Glomerular endothelial cell (primary cell): ENCODE data around the gene PTPRQ. TPM values are rescaled to one million over a fixed set of nuclear protein-coding genes. Genes with fewer than 3 reads are reported as not detected.
A peak's percentile ranks its signal among the peaks of the same experiment; 100 is the strongest.

Experiments used
- DNase-seq: peaks from one replicate; pipeline ENCODE4 v3.0.0-alpha.2; 2011; ENCODE audit warnings: low read depth, low spot score; ENCODE audit errors: extremely low read depth
- total RNA-seq: library from RNA; depleted of rRNA; stranded (reverse); fragments of >200 nt; gene quantifications from 2 replicates; pipeline ENCODE4 v1.2.3, GENCODE V29; 2015

The PTPRQ gene
- total RNA-seq, 1 donor from 2014 or later = not detected

DNA sequence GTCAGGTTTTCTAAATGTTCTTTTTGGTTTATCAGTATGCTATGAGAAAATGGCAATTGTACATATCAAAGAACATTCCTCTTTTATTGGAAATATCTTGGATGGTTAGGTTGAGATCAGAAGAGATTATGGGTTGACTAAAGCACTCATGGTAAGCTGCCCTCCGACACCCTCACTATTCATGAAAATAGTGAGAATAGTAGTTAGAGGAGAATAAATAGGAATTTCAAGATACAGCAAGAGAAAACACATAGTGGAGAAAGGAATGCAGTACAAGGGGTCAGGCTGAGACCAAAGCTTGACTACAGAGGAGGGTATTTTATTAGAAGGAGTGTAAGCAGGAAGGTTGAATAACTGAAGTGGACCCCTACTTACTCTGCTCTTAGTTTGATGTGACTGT, 112.5 kb downstream of the PTPRQ start:
- DNase-seq = no peak

DNA sequence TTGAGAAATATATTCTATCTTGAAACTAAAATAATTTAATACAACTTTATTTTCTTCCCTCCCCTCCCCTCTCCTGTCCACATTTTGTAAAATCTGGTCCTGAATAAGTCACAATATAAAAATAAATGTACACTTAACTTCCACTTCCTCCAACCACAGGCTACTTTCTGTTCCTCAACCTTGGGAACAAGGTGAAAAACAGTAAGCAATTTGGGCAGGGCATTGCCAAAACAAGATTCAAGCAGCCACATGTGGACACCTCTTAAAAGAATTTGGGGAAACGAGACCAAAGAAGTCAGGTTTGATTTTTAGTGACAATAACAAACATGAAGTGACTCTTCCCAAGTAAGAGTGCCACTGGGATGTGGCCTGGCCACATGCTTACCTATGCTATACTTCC, 115.7 kb downstream of the PTPRQ start:
- no peak for DNase-seq

DNA sequence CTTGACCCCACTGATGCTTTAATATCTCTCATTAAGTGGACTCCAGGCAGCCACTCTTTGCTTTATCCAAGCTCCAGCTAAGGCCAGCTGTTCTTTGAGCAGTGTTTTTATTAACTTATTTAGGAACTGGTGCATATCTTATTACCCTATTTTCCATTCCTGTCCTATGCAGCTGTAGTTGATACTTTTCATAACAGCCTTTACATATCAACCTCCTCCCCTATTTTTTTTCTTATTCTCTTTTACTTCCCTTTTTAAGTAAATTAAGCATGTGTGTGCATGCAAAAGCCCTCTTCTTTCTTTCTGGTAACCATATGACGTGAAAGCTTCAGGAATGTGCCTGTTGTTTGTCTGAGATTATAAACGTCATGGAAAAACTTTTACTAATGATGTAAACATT, 121.2 kb downstream of the PTPRQ start:
- no peak for DNase-seq

GRCh38 chr12:80567401-80567800, 123.4 kb downstream of the PTPRQ start:
- no peak for DNase-seq

GRCh38 chr12:80576641-80577418, 132.8 kb downstream of the PTPRQ start:
- DNase-seq = no peak

GRCh38 chr12:80580254-80580653, 136.2 kb downstream of the PTPRQ start:
- DNase-seq = no peak

GRCh38 chr12:80581783-80582182, 137.7 kb downstream of the PTPRQ start:
- DNase-seq = no peak

GRCh38 chr12:80582431-80582830, 138.4 kb downstream of the PTPRQ start:
- no peak for DNase-seq

GRCh38 chr12:80589077-80589476, 145.0 kb downstream of the PTPRQ start:
- DNase-seq = no peak

DNA sequence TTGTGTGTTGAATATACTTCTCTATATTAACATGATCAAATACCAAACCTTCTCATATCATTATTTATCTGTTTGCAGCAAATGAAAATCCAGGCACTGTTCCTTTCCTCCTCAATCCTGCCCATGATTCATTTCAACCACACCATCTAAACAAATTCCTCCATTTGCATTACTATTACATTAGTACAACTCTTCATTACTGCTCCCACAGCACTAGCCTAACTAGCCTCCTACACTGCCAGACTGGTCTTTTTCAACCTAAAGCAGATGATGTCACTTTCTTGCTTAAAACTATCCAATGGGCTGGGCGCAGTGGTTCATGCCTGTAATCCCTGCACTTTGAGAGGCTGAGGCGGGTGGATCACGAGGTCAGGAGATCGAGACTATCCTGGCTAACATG, 146.1 kb downstream of the PTPRQ start:
- no peak for DNase-seq

DNA sequence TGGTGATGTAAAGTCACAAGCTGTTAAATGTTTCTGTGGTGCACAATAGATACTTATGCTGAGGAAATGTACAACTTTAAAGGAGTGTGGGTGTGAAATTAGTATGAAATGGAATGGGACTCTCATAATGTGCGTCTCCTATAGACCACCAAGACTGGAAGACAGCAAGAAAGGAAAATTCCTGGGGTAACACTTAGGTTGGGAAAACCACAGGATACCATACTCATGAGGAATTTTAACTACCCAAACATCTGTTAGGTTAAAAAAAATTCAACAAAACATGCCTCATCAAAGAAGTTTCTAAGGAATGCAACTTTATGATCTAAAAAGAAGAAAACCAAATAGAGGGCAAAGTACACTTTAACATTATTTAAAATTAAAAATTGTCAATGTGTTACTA, 149.7 kb downstream of the PTPRQ start:
- DNase-seq = no peak

DNA sequence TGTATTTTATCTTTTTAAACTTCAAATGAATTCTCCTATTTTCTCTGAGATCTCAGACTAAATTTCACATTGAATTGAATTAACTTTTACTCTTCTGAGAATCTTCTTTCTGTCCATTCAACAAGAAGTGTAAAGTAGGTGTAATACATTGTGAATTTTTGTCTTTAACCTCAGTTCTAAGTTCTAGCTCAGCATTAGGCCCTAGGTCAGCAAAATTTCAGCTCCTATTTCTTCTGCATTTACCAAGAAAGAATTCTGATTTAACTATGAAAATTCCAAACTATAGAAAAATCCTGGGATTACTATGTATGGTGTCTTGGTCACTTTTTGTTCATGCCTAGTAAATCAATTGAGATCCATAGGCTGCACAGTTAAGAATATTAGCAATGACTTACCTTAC, 152.5 kb downstream of the PTPRQ start:
- DNase-seq = no peak

DNA sequence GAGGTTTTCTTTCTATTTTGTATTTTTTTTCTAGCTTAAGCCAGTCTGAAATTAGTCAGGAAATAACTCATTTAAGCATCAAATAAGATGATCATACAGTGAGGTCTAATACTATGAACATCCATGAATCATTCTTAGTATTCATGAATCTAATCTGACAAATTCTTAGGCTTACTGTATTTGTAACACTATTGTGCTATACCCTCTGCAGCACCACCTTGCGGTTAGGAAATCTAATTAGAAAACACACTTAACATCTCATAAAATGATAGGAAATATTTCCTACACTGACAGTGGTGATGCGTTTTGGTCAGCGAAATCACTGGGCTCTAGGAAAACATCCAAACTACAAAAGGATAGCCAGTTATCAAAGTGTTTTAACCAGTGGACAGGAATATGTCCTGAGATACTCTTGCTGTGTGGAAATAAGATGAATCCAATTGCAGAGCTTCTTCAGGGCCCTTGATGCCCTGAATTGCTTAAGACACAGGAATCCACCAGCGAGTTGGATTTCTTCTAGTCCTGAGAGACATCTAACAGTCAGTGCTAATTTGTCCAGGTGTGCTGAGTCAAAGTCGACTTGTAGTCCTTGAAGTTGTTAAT, 154.1 kb downstream of the PTPRQ start:
- no peak for DNase-seq

DNA sequence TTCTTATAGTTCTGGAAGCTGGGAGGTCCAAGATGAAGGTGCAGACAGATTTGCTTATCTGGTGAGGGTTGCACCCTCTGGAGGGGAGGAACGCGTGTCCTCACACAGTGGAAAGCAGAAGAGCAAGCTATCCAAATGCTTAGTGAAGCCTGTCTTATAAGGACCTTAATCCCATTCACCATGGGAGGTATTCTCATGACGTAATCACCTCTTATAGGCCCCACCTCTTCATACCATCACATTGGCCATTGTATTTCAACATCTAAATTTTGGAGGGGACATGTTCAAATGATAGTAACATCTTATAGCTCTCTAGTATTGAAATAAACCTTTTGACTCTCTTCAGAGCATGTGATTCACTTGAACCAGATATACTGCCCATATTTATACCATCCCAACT, 158.4 kb downstream of the PTPRQ start:
- DNase-seq = no peak

GRCh38 chr12:80607361-80608135, 163.5 kb downstream of the PTPRQ start:
- no peak for DNase-seq

DNA sequence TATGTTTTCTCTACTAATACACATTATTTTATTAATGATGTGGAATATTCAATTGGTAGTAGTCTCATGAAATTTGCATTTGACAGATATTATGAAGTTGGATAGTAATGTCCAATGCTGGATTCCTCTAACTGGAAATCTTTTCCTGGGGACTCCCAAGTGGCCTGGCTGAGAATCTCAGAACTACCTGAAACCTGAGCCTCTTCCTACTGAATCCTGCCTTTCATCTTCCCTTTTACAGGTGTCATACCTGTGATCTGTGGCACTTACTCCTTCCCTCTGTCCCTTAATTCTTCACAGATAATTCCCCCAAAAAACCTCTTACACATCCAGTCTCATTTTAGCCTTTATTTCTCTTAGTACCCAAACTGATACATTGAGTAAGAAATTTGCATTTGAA, 173.7 kb downstream of the PTPRQ start:
- no peak for DNase-seq

GRCh38 chr12:80620281-80620680, 176.2 kb downstream of the PTPRQ start:
- DNase-seq = no peak

GRCh38 chr12:80622271-80622670, 178.2 kb downstream of the PTPRQ start:
- no peak for DNase-seq

DNA sequence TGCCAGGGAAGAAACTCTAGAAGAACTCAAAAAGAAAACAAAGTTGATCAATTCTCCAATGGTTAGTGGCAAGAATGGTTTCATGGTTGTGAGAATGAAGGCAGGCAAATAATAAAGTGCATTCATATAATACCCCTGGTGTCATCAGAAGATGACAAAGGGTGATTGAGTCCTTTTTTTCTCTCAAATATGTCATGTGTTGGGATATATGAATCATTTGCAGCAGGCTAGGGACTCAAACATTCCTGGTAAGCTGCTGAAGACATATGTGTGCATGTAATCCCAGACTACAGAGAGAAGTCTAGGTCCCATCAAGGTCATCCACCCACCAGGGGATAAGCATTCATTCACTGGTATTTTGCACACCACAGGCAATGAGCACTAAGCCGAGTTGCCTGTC, 181.0 kb downstream of the PTPRQ start:
- no peak for DNase-seq

DNA sequence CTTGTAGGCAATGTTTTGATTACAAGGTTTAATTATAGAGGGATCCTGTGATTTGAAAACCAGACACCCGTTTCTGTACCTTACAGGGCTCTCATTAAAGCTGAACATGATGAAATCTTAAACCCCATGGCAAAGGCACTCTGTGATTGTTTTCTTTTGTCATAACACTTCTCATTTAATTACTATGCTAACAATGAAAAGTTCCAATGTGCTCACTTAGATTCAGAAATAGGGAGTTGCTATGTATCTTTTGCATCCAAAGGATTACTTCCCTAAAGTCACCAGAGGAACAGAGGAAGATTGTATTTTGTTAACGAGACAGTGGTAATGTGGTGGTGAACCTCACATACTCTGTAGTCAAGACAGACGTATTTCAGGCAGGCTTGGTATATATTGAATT, 181.9 kb downstream of the PTPRQ start:
- DNase-seq = no peak

- DNase-seq = peak; percentile 20
Observed at GRCh38 chr12:80627782-80628181, 183.7 kb downstream of the PTPRQ start.

GRCh38 chr12:80632835-80633234, 188.8 kb downstream of the PTPRQ start:
- no peak for DNase-seq
